ENCODE measurements around the gene CYP27B1.

CYP27B1 gene

DNA sequence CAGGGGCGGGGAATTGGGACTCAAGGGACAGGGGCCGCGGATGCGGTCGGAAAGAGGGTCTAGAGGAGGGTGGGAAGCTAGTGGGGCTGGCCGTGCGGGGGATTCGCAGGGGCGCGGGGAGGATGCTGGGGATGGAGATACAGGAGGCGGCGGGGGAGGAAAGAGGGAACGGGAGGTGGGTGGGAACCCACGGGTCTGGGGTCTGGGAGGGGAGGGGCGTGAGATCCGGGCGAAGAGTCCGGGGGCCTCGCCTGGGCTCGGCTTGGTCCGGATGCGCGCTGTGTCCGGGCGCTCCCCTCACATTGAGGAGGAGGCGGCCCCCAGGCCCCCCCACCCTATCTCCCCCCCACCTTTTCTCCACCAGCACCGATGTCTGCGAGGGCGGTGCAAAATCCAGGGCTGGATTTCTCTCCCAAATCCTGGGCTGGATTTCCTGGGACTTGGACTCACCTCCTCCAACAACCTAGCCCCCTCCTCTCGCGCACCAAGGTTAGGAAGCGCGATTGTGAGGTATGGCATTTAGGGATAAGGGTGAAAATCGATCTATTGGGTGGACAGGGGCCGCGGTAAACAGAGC is 28.1 kb downstream of the CYP27B1 start, which contains the start of gene AGAP2:
AGAP2 (minus strand) TSS at position 82 of the 577 bp plus-strand sequence. CDS start 496 bp downstream, outside the sequence.
- TF ChIP-seq, protein P1, sequence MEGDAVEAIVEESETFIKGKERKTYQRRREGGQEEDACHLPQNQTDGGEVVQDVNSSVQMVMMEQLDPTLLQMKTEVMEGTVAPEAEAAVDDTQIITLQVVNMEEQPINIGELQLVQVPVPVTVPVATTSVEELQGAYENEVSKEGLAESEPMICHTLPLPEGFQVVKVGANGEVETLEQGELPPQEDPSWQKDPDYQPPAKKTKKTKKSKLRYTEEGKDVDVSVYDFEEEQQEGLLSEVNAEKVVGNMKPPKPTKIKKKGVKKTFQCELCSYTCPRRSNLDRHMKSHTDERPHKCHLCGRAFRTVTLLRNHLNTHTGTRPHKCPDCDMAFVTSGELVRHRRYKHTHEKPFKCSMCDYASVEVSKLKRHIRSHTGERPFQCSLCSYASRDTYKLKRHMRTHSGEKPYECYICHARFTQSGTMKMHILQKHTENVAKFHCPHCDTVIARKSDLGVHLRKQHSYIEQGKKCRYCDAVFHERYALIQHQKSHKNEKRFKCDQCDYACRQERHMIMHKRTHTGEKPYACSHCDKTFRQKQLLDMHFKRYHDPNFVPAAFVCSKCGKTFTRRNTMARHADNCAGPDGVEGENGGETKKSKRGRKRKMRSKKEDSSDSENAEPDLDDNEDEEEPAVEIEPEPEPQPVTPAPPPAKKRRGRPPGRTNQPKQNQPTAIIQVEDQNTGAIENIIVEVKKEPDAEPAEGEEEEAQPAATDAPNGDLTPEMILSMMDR (IDR thresholded peaks at IDR 0.05; ENCODE audit: poor library complexity, severe bottlenecking) = no peak
- Histone ChIP-seq H3K4me3 (ENCODE audit: severe bottlenecking) (peak within 1 kb of the TSS; percentile 5), H3K36me3 (ENCODE audit: low read depth) (no peaks in the 10 kb centered on the region), H3K27ac (ENCODE audit: poor library complexity, severe bottlenecking) (no peak within 1 kb of the TSS), H3K9me3 (ENCODE audit: severe bottlenecking) (no peaks in the 10 kb centered on the region), H3K4me1 (ENCODE audit: insufficient read depth, poor library complexity, severe bottlenecking) (no peaks in the 10 kb centered on the region), H3K27me3 (ENCODE audit: insufficient read depth, poor library complexity, severe bottlenecking) (peaks cover 53% of the 10 kb centered on the region)
- DNase-seq (ENCODE audit: low spot score) (no peak), ATAC-seq (ENCODE audit: low read depth) (no peak)

DNA sequence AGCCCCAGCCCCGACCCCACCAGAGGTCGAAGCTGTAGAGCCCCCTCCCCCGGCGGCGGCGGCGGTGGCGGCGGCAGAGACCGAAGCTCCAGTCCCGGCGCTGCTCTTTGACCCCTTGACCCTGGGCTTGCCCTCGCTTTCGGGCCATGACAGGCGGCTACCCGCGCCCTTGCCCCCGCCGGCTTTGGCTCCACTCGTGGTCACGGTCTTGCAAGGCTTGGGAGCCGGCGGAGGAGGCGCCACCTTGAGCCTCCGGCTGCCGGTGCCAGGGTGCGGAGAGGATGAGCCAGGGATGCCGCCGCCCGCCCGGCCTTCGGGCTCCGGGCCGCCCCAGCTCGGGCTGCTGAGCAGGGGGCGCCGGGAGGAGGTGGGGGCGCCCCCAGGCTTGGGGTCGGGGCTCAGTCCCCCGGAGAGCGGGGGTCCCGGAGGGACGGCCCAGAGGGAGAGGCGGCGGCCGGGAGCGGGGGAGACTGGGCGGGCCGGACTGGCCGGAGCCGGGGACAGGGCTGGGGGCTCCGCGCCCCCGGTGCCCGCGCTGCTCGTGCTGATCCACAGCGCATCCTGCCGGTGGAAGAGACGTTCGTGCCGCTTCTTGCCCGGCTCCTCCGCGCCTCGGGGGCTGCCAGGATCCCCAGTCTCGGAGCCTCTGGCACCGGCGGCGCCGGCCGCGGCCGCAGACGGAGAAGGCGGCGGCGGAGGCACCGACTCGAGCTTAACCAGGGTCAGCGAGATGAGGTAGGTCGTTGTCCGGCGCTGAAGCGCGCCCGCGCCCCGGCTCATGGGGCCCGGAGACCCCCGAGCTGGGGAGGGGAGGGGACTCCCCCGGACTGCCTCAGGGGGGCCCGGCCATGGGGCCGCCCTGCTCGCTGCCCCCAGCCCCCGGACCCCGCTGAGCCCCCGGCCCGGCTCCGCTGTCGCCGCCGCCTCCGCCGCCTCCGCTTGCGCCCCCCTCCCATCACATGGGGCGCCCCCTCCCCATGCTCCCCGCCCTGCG is 29.1 kb downstream of the CYP27B1 start:
- TF ChIP-seq, protein P1 (IDR thresholded peaks at IDR 0.05; ENCODE audit: poor library complexity, severe bottlenecking) = peak; percentile 29
- DNase-seq (ENCODE audit: low spot score) = no peak
- H3K4me3 ChIP-seq (ENCODE audit: severe bottlenecking) = peak overlapping the region; percentile 5

GRCh38 chr12:57736741-57737466 is 30.0 kb downstream of the CYP27B1 start:
- no peak overlapping the region for H3K27ac ChIP-seq (ENCODE audit: poor library complexity, severe bottlenecking)
- ATAC-seq (ENCODE audit: low read depth) (peak; percentile 15; the same call in 1 of the 3 replicates), DNase-seq (ENCODE audit: low spot score) (no peak)
- no peaks in the 10 kb centered on the region for H3K4me1 ChIP-seq (ENCODE audit: insufficient read depth, poor library complexity, severe bottlenecking)
- H3K4me3 ChIP-seq (ENCODE audit: severe bottlenecking) = no peak overlapping the region
- no peaks in the 10 kb centered on the region for H3K9me3 ChIP-seq (ENCODE audit: severe bottlenecking)
- no peaks in the 10 kb centered on the region for H3K36me3 ChIP-seq (ENCODE audit: low read depth)
- H3K27me3 ChIP-seq (ENCODE audit: insufficient read depth, poor library complexity, severe bottlenecking) = peaks cover 53% of the 10 kb centered on the region
- TF ChIP-seq, protein P1 (IDR thresholded peaks at IDR 0.05; ENCODE audit: poor library complexity, severe bottlenecking) = no peak

More for the DNA sequence above, 29.1 kb downstream of the CYP27B1 start:
- no peaks in the 10 kb centered on the region for H3K36me3 ChIP-seq (ENCODE audit: low read depth)
- no peaks in the 10 kb centered on the region for H3K4me1 ChIP-seq (ENCODE audit: insufficient read depth, poor library complexity, severe bottlenecking)
- H3K9me3 ChIP-seq (ENCODE audit: severe bottlenecking) = no peaks in the 10 kb centered on the region
- peak; percentile 8; the same call in 2 of the 3 replicates for ATAC-seq (ENCODE audit: low read depth)
- H3K27me3 ChIP-seq (ENCODE audit: insufficient read depth, poor library complexity, severe bottlenecking) = peaks cover 53% of the 10 kb centered on the region
- H3K27ac ChIP-seq (ENCODE audit: poor library complexity, severe bottlenecking) = no peak overlapping the region

GRCh38 chr12:57735952-57736740 is 30.7 kb downstream of the CYP27B1 start:
- Histone ChIP-seq H3K4me3 (ENCODE audit: severe bottlenecking) (peak overlapping the region; percentile 18), H3K27ac (ENCODE audit: poor library complexity, severe bottlenecking) (no peak overlapping the region), H3K9me3 (ENCODE audit: severe bottlenecking) (no peaks in the 10 kb centered on the region), H3K27me3 (ENCODE audit: insufficient read depth, poor library complexity, severe bottlenecking) (peaks cover 53% of the 10 kb centered on the region), H3K36me3 (ENCODE audit: low read depth) (no peaks in the 10 kb centered on the region), H3K4me1 (ENCODE audit: insufficient read depth, poor library complexity, severe bottlenecking) (no peaks in the 10 kb centered on the region)
- peak; percentile 68 for ATAC-seq (ENCODE audit: low read depth)
- TF ChIP-seq, protein P1 (IDR thresholded peaks at IDR 0.05; ENCODE audit: poor library complexity, severe bottlenecking) = peak; percentile 57
- DNase-seq (ENCODE audit: low spot score) = no peak

Measured in RWPE2 (cell line).